ENCODE data around the gene PDE6B.
"Not testable (repeated sequence)": the region's sequence is repeated elsewhere in the genome, so short reads cannot be mapped to it uniquely, and the experiment has no call there.

PDE6B gene

DNA sequence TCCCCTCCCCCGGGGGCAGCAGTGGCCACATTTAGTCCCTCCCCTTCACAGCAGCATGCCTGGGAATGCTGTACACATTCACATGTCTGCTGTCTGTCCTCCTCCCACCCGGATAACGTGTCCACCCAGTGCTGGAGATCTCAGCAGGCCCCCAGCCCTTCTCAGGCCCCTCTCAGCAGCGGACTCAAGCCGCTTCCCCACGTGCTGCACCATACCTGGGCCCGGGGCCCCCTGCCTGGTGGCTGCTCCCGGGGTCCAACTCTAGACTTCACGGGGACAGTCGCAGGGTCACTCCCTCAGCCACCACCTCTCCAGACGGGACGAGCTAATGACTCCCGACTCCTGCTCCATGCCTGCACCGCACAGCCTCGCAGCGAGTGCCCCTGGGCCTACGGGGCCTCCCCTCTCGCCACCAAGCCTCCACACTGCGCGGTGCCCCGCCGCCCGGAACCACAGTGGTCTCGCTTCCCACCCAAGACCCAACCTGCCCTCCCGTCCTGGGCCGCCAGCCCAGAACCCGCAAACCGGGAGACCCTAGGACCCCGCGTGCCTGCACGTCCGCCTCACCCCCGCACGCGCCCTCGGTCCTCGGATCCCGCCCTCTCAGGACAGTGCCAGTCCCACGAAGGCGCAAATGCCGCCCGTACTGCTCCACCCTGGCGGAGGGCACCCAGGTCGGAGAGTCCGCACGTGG, 79.0 kb downstream of the PDE6B start:
- DNase-seq (ENCODE audit: low spot score) = no peak

DNA sequence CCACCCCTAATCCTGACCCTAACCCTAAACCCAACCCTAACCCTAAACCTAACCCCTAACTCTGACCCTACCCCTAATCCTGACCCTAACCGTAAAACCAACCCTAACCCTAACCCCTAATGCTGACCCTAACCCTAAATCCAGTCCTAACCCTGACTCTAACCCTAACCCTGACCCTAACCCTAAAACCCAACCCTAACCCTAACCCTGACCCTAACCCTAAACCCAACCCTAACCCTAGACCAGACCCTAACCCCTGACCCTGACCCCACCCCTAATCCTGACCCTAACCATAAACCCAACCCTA, 79.6 kb downstream of the PDE6B start:
- no peak for DNase-seq (ENCODE audit: low spot score)

DNA sequence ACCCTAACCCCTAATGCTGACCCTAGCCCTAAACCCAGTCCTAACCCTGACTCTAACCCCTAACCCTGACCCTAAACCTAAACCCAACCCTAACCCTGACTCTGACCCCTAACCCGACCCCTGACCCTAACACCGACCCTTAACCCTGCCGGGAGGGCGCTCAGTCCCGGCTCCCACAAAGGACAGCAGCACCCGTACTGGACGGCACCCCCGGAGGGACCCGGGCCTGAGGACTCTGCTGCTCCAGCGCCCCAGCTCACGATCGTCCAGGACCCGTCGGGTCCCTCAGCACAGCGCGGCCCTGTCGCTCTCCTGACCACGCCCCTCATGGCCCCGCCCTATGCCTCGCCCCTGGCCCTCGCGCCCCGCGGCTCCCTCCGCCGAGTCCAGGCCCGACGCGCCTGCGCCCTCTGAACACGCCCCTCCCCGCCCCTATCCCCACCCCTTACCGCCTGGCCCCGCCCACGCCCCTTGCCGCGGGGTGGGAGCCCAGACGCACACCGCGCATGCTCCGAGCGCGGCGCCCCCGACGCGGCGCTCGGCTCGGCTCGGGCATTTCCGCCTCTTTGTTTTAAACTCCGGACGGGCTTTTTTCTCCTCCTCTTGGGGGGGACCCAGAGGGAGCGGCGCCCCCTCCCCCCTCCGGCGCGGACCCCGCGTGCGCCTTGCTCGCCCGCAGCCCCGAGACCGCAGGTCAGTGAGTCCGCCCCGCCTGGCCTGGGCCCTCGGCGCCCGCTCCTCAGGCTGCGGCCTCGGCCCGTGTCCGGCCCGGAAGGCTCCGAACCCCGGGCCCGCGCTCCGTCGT, 80.1 kb downstream of the PDE6B start, which contains the start of gene PCGF3:
TSS of gene PCGF3 (plus strand) at position 555 of the 805 bp plus-strand sequence. CDS start 27,849 bp downstream, outside the sequence.
- peak; percentile 100 for DNase-seq (ENCODE audit: low spot score)

- not testable (repeated sequence) for DNase-seq (ENCODE audit: low spot score)
Observed at GRCh38 chr4:706083-706633, 80.8 kb downstream of the PDE6B start.

DNA sequence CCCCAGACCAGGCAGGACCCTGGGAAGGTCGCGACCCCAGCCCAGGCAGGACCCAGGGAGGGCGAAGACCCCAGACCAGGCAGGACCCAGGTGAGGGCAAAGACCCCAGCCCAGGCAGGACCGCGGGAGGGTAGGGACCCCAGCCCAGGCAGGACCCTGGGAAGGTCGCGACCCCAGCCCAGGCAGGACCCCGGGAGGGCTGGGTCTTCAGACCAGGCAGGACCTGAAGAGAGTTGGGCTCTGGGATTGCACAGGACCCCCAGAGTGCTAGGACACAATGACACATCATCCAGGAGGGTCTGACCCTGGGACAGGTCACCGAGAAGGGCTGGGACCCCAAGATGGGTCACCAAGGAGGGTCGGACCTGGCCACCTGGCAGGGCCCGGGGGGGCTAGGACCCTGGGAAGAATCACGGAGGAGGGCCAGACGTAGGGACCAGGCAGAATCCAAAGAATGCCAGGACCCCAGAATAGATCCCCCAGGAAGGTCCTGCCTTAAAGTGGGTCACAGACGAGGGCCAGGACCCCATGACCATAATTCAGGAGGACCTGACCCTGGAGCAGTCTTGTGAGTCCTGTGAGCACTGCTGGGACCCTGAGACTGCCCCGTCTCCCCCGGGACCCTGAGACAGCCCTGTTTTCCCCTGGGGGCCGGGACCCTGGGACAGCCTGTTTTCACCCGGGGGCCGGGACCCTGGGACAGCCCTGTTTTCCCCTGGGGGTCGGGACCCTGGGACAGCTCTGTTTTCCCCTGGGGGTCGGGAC, 81.6 kb downstream of the PDE6B start:
- DNase-seq (ENCODE audit: low spot score) = no peak

- no peak for DNase-seq (ENCODE audit: low spot score)
Observed at GRCh38 chr4:707929-708630, 82.7 kb downstream of the PDE6B start.

DNA sequence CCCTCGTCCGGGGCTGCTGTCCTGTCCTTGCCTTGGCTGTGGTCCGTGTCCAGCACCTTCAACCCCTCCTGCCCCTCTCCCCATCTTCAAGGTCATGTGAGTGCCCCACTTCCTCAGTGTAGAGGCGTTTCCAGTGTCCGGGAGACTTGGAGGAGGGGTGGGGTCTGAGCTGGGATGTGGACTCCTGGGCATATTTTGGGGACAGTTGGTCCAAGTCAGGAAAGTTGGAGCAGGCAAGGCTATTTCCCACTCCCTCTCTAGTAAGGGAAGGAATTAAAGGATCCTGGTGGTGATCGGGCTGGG, 83.2 kb downstream of the PDE6B start:
- no peak for DNase-seq (ENCODE audit: low spot score)

DNA sequence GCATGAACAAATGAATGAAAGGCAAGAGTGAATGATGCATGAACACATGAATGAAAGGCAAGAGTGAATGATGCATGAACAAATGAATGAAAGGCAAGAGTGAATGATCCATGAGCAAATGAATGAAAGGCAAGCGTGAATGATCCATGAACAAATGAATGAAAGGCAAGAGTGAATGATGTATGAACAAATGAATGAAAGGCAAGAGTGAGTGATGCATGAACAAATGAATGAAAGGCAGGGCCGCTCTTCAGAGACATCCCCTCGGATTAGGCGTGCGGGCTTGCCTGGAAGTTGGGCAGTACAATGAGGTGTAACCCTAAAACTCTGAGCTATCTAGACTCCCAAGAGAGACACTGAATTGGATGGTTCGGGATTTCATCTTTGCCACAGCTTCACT, 84.0 kb downstream of the PDE6B start:
- DNase-seq (ENCODE audit: low spot score) = no peak

DNA sequence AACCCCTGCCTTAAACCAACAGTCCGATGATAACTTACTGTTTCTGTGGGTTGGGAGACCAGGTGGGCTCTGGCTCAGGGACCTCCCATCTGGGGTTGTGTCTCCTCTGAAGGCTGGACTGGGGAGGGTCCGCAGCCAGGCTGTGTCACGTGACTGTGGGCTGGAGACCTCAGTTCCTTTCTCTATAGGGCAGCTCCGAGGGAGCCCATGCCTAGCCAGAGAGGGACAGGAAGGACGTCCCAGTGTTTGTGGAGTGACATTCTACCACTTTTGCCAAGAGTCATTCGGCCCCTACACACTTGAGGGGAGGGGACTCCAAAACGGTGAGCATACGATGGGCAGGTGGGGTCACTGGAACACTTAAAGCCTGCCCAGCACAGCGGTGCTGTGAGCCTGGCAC, 84.7 kb downstream of the PDE6B start:
- no peak for DNase-seq (ENCODE audit: low spot score)

DNA sequence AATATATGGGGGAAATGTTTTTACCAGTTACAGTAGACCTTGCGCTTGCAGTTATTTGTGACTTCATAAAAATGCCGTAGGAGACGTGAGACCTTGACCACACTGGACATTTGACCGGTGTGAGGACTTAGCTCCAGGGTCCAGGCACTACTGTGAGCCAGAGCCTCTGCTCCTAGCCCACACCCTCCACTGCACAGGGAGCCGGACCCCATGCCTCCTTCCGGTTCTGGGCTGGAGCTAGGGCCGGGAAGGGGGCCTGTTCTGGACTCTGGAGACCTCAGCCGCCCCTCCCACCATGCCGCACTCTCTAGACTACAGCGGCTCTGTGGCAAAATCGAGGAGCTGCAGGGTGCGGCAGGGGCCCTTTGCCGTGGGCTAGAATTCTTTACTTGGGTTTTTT, 85.5 kb downstream of the PDE6B start:
- DNase-seq (ENCODE audit: low spot score) = no peak

DNA sequence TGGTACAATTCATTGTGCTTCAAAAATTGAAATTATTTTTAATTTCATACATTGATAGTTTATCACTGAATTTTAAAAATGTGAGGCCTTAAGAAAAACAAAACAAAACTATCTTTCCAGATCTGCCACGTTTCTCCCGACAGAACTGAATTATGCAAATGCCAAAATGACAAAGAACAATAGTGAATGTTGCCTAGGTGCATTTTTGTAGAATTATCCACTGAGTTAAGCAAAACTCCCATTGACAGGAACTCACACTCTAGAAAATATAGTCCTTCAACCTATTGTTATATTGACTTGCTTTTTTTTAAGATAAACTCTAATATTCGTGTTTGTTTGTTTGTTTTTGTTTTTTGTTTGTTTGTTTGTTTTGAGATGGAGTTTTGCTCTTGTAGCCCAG, 86.7 kb downstream of the PDE6B start:
- no peak for DNase-seq (ENCODE audit: low spot score)

DNA sequence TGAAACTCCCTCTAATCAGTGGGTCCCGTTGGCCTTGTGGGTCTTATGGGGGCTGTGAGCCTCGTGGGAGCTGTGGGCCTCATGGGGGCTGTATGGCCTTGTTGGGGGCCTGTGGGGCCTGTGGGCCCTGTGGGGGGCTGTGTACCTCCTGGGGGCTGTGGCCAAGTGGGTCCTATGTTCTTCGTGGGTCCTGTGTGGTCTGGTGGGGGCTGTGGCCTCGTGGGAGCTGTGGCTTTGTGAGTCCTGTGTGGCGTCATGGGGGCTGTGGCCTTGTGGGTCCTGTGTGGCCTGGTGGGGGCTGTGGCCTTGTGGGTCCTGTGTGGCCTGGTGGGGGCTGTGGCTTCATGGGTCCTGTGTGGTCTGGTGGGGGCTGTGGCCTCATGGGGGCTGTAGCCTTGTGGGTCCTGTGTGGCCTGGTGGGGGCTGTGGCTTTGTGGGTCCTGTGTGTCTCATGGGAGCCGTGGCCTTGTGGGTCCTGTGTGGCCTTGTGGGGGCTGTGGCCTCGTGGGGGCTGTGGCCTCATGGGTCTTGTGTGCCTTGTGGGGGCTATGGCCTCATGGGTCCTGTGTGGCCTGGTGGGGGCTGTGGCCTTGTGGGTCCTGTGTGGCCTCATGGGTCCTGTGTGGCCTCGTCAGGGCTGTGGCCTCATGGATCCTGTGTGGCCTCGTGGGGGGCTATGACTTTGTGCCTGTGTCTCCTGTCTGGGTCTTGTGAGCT, 87.7 kb downstream of the PDE6B start:
- DNase-seq (ENCODE audit: low spot score) = no peak

- DNase-seq (ENCODE audit: low spot score) = no peak
Observed at GRCh38 chr4:714087-714486, 88.7 kb downstream of the PDE6B start.

- DNase-seq (ENCODE audit: low spot score) = no peak
Observed at GRCh38 chr4:717601-718320, 92.4 kb downstream of the PDE6B start.

GRCh38 chr4:718460-718859, 93.1 kb downstream of the PDE6B start:
- no peak for DNase-seq (ENCODE audit: low spot score)
